GM10266 (cell line): ENCODE data around the gene CDK5RAP2.
A peak's percentile ranks its signal among the peaks of the same experiment; 100 is the strongest.

Experiments
- DNase-seq: peaks from one replicate; pipeline ENCODE4 v3.0.0; 2012; ENCODE audit errors: extremely low spot score
- CTCF ChIP-seq: IDR thresholded peaks from 2 replicates; pipeline ENCODE4 v1.5.1; 2012; ENCODE audit warnings: mild to moderate bottlenecking, low read depth; ENCODE audit not compliant: control insufficient read depth, insufficient read depth; ENCODE audit errors: missing control alignments

The CDK5RAP2 gene

GRCh38 chr9:120360510-120360909 is 219.5 kb downstream of the CDK5RAP2 start:
- TF ChIP-seq CTCF = no peak
- DNase-seq = no peak

- TF ChIP-seq CTCF = no peak
- no peak for DNase-seq
Measured at GRCh38 chr9:120360046-120360445, 219.9 kb downstream of the CDK5RAP2 start.

GRCh38 chr9:120358877-120359276 is 221.1 kb downstream of the CDK5RAP2 start:
- no peak for TF ChIP-seq CTCF
- no peak for DNase-seq

GRCh38 chr9:120353506-120353905 is 226.5 kb downstream of the CDK5RAP2 start:
- no peak for TF ChIP-seq CTCF
- no peak for DNase-seq

- no peak for DNase-seq
- TF ChIP-seq CTCF = no peak
Measured at GRCh38 chr9:120351106-120351505, 228.9 kb downstream of the CDK5RAP2 start.

GRCh38 chr9:120350596-120350995 is 229.4 kb downstream of the CDK5RAP2 start:
- TF ChIP-seq CTCF = no peak
- DNase-seq = no peak

- peak; percentile 60 for TF ChIP-seq CTCF
- DNase-seq = peak; percentile 55
Measured at GRCh38 chr9:120348951-120349429, 231.0 kb downstream of the CDK5RAP2 start.
